Hindlimb muscle (tissue), 1 donor: ENCODE measurements around the gene PTGS1. TPM values are rescaled to one million over a fixed set of nuclear protein-coding genes. Genes with fewer than 3 reads are reported as not detected.
"Not testable (repeated sequence)": the region's sequence is repeated elsewhere in the genome, so short reads cannot be mapped to it uniquely, and the experiment has no call there.

Experiments used
- DNase-seq: peaks from one replicate; pipeline ENCODE4 v3.0.0-alpha.2; 2013
- polyA plus RNA-seq: library from polyadenylated mRNA; unstranded; fragments of 120-200 nt; gene quantifications from one replicate; pipeline ENCODE4 v1.2.1, GENCODE V29; 2013; ENCODE audit not compliant: insufficient read length

The PTGS1 gene
- polyA plus RNA-seq, result 4.7 TPM

DNA sequence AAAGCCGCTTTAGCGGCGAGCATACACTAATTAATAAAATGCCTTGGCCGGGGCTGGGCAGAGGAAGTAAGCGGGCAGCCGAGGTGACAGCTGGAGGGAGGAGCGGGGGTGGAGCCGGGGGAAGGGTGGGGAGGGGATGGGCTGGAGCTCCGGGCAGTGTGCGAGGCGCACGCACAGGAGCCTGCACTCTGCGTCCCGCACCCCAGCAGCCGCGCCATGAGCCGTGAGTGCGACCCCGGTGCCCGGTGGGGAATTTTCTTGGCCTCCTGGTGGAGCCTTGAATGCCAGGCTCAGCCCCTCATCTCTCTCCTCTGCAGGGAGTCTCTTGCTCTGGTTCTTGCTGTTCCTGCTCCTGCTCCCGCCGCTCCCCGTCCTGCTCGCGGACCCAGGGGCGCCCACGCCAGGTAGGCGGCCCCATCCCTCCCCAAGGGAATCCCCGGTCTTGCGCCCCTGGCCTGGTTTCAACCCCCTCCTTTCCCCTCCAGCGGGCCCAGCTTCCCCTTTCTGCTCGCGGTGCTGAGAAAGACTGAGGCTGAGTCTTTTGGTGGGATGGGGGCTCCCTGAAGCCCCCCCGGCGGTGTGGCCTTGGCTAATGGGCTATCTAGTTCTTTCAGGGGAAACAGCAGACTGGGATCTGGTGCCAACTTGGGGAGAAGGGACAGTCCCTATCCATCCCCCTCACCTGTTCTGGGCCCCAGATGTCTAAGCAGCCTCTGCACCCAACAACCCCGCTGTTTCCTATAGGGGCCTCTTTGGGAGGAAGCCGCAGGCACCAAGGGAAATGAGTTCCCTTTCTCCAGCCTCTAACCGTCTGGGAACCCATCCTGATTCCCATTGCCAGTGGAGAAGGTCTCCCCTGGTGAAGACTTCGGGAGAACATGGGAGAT, at the start of gene PTGS1:
TSS of gene PTGS1 (plus strand) at position 156 of the 887 bp plus-strand sequence. CDS start at position 217, 61 bp downstream.
- no peak for DNase-seq

DNA sequence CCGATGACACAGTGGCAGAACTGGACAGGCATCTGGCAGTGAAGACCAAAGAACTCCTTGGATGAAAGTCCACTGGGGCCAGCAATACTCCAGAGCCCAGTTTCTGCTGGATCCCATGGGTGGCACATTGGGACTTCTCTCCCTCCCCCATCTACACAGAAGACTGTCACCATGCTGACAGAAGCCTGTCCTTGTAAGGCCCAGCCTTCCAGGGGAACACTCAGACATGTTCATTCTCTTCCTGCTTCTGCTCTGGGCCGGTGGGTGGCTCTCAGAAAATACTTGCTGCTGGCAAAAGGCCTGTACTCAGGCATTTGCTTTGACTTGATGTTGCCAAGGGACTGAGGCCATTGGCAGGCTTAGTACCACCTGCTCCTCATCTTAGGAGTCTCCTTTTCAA, 48.3 kb upstream of the PTGS1 start:
- no peak for DNase-seq

DNA sequence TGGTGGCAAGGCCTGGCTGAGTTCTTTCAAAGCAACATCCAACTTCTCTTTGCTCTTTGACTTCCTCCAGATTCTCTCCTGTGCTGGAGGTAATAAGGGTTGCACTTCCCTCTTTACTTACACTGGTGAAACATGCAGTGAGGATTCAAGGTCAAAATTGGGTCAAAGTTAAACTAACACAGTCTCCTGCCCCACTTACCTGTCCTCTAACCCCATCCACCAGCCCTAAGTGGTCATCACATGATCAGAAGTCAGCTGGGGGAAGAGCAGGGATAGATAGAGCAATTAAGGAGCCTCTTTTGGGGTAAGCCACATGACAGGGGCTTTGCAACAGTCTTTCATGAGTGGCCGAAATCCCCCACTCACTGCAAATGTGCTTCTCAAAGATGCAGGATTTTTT, 46.2 kb upstream of the PTGS1 start:
- not testable (repeated sequence) for DNase-seq

DNA sequence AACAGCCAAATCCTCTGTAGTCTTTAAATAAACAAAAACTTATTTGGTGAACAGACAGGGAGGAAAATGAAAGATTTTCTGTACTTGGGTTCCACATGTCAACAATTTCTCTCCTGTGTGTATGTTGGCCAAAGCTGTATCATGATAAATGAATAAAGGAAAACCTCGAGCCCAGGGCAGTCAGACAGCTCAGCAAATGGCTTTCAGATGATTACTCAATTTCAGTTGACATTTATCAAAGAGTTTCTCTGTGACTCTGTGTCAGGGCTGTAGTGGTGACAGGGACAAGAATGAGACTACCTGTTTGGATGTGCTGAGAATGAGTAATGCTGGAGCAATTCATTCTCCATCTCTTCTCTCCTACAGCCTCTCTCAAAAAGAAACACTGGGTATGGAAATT, 45.7 kb upstream of the PTGS1 start:
- no peak for DNase-seq

DNA sequence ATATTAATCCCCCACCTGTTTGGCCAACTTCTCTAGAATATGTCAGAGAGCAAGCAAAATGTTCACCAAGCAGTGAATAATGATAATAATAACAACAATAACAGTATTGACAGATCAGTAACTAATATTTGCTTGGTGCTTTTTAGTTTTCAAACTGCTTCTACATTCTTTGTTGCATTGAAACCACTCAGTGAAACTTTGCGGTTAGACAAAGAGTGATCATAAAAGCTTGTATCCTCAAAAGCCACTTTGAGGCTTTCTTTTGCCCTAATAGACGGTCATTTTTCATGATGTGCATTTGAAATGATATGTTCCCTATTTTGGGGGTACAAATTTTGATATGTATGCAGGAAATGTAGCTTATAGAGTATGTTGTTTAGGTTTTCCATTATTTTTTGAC, 43.6 kb upstream of the PTGS1 start:
- DNase-seq, result no peak

DNA sequence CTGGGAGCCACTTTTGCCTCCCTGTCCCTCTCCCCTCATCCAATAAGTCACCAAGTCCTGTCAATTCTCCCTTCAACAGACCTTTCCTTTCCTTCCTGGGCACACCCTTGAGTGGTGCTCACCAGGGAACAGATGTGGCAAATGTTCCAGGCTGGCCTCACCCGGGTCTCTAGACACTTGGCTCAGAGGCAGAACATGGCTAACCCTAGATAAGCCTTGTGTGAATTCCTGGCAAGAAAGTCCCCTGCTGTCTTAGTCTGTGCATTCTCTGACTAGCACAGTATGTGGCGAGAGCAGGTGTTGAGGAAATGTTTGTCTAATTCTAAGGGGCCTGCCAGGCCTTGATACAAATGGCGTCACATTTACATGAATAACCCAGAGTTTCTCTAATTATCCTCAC, 41.2 kb upstream of the PTGS1 start:
- DNase-seq, result no peak

DNA sequence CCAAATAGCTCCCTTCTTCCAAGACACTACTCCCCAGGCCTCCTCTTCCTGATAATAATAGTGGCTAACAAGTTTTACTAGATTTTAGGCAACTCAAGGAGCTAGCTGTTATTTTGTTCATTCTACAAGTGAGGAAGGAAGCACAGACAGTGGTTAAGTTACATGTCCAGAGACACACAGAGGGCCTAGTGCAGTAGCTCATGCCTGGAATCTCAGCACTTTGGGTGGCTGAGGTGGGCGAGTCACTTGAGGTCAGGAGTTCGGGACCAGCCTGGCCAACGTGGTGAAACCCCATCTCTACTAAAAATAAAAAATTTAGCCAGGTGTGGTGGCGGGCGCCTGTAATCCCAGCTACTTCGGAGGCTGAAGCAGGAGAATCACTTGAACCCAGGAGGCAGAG, 40.4 kb upstream of the PTGS1 start:
- not testable (repeated sequence) for DNase-seq

DNA sequence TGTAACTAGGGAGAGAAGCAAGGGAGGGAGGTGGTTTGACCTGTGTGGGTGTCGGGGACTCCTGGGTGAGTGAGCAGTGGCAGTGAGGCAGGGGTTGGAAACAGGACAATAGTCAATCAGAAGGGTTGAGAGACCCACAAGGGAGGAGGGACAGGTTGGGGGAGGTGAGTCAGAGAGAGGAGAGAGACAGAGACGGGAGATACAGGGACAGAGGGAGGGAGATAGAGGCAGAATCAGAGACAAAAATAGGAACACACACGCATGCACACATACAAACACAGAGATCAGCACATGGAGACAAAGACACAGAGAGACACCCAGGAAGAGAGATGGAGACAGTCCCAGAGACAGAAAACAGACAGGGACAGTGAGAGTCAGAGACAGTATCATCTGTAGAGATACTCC, 39.3 kb upstream of the PTGS1 start:
- no peak for DNase-seq

DNA sequence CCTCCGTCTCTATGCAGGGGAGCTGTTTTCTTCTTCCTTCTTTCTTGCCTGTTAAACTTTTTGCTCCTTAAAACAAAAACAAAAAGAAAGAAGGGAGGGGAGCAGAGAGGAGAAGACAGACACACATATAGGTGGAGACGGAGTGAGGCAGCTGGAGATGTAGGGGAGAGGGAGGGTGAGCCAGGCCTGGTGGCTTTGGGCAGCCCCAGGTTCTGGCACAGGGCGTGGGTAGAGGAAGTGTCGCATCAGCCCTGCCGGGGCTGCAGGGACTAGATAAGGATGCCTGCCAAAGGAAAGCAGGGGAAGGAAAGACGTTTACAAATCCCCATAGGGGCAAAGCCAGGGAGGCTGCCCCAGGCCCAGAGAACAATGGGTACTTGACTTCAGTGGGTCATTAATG, 38.7 kb upstream of the PTGS1 start:
- no peak for DNase-seq

DNA sequence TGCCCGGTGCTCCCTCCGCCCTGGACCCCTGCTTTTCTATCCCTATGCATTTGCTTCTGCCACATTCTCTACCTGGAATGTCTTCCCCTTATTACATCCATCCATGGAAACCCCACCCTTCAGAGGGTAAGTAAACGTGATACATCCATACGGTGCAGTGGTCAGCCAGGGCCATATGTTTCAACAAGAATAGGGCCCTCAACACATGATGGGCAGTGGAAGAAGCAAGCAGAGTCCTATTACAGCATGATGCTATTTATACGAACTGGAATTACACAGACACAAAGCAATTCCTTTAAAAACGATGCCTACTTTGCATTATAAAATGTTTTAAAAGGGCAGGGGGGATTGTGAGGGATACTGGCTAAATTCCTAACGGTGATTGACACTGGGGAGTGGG, 38.2 kb upstream of the PTGS1 start:
- DNase-seq, result no peak

DNA sequence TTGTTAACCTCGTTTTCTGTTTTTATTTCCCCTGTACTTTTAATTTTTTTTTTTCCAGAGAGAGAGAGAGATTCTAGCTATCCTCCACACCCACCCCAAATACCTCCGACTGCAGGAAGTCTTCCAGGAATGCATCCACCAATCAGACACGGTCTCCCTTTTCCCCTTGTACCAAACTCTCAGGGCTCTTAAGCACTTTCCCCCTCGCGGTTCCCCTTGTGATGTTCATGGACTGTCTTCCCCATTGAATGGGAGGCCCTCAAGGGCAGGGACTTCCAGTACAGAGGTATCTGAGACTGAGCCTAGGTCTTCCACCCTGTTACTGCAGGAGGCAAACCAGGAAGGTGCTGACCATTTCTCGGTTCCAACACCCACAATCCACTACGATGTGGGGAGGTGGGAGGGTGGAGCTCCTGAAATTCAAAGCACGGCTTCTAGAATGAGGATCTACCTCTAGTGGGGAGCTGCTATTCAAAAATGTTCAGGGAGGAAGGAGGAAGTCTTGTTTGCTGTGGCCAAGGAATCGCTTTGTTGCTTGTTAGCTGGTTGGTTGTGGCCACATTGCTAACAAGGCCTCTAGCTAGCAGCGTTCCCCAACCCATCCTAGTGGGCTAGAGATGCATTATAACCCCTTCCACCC, 37.5 kb upstream of the PTGS1 start:
- no peak for DNase-seq

DNA sequence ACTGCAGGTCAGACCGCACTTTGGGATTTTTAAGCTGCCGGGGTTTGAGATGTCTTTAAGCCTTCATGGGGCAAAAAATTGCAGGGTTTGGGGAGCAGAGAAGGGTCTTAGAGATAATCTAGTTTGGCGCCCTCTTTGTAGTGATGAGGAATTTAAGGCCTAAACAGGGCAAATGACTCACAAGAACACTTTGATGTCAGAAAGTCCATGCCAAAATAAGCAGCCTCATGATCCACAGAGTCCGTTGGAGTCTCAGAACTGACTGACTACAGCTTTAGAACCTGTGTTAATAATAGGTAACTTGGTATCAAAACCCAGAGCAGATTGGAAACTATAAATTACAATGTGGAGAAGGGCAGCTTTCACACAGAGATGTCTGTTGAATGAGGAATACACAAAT, 35.9 kb upstream of the PTGS1 start:
- no peak for DNase-seq

DNA sequence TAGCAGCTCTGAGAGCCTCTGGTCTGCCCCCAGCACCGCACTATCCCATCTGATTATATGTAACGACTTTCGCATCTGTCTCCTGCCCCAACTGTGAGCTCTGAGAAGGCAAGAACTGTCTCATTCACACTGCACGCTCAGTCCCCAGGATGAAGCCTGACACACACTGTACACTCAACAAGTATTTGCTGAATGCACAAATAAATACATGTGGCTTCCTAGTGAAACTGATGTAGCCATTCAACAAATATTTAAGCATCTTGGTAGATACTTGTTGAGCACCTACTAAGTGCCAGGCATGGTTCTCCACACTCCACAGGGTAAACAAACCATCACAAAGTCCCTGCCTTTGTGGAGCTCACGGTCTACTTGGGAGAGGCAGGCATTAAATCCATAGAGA, 34.6 kb upstream of the PTGS1 start:
- DNase-seq, result no peak

DNA sequence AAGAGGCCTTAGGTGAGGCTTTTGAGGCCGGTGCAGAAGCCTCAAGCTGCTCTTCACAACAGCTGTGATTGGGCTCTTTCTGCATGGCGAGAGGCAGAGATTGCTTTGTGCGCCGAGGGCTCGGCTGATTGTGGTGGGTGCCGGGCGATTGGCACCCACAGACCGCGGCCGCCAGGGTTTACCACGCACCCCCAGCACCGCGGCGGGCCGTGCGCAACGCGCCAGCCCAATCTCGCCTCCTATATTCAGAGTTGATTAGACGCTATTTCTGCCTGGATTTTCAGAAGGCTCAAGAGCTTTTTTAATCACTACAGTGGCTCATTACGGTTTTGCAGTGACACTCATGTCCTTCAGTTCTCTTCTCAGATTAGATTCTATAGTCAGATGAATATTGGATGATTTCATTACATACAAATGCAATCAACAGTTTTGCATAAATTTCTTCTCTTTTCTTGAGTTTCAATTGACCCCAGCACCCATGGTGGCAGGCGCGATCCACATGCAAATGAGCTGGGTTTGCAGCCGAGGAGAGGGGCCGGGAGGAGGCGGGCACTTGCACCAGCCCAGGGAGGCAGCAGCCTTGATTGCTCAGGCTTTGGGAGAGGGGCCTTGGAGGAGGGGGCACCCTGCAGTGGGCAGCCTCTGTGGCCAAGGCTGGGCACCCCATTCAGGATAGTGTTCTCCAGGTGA, 33.8 kb upstream of the PTGS1 start:
- DNase-seq, result no peak

DNA sequence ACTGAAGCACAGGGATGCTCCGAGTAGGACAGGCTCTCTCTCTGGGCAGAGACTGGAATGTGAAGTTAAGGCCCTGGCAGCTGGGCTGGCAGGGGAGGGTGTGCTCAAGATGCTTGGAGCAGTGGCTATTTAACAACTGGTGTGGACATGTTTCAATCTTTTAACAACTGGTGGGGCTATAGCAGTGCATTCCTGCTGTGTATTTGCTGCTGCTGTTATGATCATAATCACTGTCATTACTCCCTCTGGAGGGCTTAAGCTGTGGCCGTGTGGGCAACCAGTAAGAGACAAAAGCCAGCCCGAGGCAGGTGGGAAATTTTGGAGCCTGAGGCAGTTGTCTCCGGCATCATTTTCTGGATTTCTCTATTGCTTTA, 33.3 kb upstream of the PTGS1 start:
- no peak for DNase-seq

DNA sequence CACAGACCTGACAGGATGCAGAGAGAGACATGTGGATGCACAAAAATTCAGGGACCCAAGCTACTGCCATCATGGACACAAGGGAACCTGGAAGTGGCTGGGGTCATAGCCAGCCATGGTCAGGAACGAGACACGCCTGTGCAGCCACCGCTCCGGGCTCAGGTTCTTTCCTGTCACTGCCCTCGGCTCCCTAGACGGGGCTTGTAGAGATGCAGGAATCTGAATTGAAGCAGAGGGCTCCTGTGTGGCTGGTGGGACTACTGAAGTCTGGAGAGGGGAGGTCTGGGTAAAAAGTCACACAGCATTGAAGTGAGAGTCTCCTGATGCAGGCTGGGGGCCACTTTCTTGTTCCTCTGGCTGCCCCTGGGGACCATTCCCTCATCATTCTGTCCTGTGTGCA, 32.3 kb upstream of the PTGS1 start:
- DNase-seq, result no peak

DNA sequence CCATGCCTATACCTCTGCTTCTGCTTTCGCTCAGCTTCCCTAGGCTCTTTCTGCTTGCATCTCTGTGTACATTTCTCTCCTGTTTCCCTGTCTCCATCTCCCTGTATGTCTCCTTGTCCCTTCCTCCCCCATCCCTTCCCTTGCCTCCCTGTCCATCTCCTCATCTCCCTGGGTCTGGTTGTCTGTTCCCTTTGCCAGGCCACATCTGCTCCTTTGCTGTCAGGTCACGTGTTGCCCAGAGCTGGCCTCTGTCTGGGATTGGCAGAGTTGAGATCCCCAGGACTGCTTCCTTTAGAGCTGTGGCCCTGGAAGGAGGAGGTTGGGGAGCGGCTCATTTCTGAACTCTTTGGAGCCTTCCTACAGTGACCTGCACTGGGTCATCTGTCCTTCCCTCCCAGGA, 31.8 kb upstream of the PTGS1 start:
- DNase-seq, result no peak

DNA sequence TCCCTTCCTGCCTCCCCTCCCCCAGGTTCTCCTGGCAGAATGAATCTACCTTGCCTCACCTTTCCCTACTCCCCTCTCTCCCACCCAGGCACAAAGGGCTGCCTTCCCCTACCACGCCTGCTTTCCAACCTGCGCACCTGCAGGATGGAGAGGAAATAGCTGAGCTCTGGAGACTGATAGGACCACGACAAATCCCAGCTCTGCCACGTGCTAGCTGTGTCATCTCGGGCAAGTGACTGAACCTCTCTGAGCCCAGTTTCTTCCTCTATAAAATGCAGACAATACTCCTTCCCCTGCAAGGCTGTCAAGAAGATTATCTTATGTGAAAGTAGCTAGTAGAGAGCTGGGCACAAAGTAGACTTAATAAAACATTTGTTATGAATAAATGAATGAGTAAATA, 31.2 kb upstream of the PTGS1 start:
- DNase-seq, result no peak

DNA sequence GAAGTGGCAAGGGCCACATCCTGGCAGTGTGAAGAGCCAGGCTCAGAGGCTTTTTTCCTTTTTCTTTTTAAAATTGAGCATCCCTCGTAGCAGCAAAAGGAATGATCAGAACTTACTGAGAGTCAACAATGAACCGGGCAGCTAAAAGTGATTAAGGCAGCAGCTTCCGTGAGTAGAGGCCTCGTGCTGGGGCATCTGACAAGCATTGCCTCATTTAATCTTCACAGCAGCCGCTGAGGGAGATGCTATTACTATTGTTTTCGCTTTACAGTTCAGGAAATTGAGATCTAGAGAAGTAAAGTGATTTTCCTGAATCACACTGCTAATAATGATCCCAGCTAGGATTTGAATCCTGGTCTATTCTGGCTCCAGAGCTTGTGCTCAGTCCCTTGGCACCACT, 30.7 kb upstream of the PTGS1 start:
- no peak for DNase-seq

DNA sequence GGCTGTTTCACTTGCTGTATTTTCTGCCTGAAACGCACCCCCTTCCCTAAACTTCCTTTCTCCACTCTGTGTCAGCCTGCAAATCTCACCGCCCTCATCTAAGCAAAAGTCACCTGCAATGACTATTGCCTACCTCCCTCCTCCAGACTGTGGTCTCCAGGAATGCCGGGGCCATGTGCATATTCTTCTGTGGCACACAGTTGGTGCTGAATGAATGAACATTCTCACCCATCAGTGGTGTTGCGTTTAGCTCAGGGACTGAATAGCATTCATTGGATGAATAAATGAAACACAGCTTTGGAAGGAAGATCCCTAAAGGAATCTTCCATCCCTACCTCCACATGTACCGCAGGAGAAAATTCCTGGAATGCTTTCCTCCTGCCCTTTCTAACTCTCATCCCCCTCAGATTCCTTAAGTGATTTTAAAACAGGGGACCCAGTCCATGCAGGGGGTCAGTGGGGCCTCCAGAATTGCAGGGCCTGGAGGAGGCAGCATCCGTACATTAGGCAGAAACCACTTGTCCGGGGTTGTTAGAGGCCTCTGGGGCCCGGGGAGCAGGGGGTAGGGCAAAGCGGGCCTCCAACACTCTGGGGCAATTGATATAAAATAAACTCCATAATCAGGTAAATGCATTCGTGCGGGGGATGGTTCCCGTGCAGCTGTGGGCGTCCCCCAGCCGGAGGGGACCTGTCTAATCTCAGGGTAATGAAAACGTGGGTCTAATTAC, 28.3 kb upstream of the PTGS1 start:
- DNase-seq, result no peak

DNA sequence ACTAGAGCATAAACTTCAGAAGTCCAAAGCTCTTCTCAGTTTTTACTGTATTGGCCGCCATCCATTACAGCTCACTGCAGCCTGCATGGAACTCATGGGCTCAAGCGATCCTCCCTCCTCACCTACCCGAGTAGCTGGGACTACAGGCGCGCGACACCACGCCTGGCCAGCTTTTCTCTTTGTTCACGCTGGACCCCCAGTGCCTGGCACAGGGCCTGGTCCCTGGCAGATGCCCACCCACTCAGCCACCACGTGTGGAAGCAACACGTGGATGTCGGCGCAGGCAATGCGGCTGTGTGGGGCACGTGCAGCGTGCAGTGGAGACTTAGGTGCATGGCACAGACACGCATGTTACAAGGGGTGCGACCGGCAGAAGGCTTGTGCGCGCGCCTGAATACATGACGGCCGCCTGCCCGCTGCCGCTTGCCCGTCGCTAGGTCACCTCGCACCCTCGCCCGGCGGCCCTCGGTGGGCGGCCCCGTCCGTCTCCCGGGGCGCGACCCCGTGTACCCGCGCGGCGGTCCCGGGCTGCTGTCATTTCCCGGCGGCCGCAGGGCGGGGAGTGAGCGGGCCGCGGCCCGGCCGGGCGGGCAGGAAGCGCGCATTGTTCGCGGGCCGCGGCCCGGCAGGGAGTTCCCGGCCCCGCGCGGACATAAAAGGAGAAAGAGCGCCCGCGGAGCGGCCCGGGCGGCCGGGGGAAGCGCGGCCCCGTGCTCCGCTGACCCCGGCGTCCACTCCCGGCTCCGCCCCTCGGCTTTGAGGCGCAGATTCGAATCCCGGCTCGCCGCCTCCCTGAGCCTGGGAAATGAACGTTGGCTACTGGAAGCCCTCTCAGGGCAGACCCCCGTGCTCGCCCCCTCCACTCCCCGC, 24.1 kb upstream of the PTGS1 start:
- DNase-seq, result peak; percentile 32
